ENCODE measurements around the gene FCSK.
"Not testable (repeated sequence)": the region's sequence is repeated elsewhere in the genome, so short reads cannot be mapped to it uniquely, and the experiment has no call there.

FCSK gene

GRCh38 chr16:70448075-70448474 lies 6.3 kb upstream of the FCSK start:
- no peak for DNase-seq (ENCODE audit: low spot score)
- in situ Hi-C loops (cut with MboI; ENCODE audit: low pct_unique_long_range_greater_than_20kb, low sequenced_read_pairs, unreplicated experiment) = no loop called here
- no peak for TF ChIP-seq CTCF (IDR thresholded peaks at IDR 0.05; ENCODE audit: extremely low read depth, insufficient read depth, missing control alignments)

- in situ Hi-C loops (cut with MboI; ENCODE audit: low pct_unique_long_range_greater_than_20kb, low sequenced_read_pairs, unreplicated experiment) = not testable (repeated sequence)
Measured at GRCh38 chr16:70450142-70451003, 4.0 kb upstream of the FCSK start.

GRCh38 chr16:70451004-70451340 lies 3.4 kb upstream of the FCSK start:
- in situ Hi-C loops (cut with MboI; ENCODE audit: low pct_unique_long_range_greater_than_20kb, low sequenced_read_pairs, unreplicated experiment); DNase-seq (ENCODE audit: low spot score): not testable (repeated sequence)

More at GRCh38 chr16:70450142-70451003, 4.0 kb upstream of the FCSK start:
- not testable (repeated sequence) for DNase-seq (ENCODE audit: low spot score)

- DNase-seq (ENCODE audit: low spot score) = no peak
- TF ChIP-seq CTCF (IDR thresholded peaks at IDR 0.05; ENCODE audit: extremely low read depth, insufficient read depth, missing control alignments) = no peak
- in situ Hi-C loops (cut with MboI; ENCODE audit: low pct_unique_long_range_greater_than_20kb, low sequenced_read_pairs, unreplicated experiment) = no loop called here
Measured at GRCh38 chr16:70453117-70453891, 1.1 kb upstream of the FCSK start.

GRCh38 chr16:70453892-70454221 lies 538 bp upstream of the FCSK start:
- in situ Hi-C loops (cut with MboI; ENCODE audit: low pct_unique_long_range_greater_than_20kb, low sequenced_read_pairs, unreplicated experiment) = no loop called here
- no peak for DNase-seq (ENCODE audit: low spot score)
- TF ChIP-seq CTCF (IDR thresholded peaks at IDR 0.05; ENCODE audit: extremely low read depth, insufficient read depth, missing control alignments) = no peak

- DNase-seq (ENCODE audit: low spot score) = no peak
- in situ Hi-C loops (cut with MboI; ENCODE audit: low pct_unique_long_range_greater_than_20kb, low sequenced_read_pairs, unreplicated experiment) = no loop called here
- no peak for TF ChIP-seq CTCF (IDR thresholded peaks at IDR 0.05; ENCODE audit: extremely low read depth, insufficient read depth, missing control alignments)
Measured at GRCh38 chr16:70455910-70456309, 1.5 kb downstream of the FCSK start.

GRCh38 chr16:70457446-70458166 lies 3.2 kb downstream of the FCSK start:
- no peak for TF ChIP-seq CTCF (IDR thresholded peaks at IDR 0.05; ENCODE audit: extremely low read depth, insufficient read depth, missing control alignments)
- in situ Hi-C loops (cut with MboI; ENCODE audit: low pct_unique_long_range_greater_than_20kb, low sequenced_read_pairs, unreplicated experiment) = no loop called here
- DNase-seq (ENCODE audit: low spot score) = no peak
